Mesendoderm (in vitro differentiated cells): Measurements from ENCODE around the gene MLLT6.

Source experiments
- DNase-seq: peaks from one replicate; pipeline ENCODE4 v3.0.0; 2013
- H2AK5ac ChIP-seq: 2 replicates; pipeline ENCODE4 v1.6.1; 2013; ENCODE audit warnings: low read length, inconsistent platforms
- H2BK120ac ChIP-seq: 2 replicates; pipeline ENCODE4 v1.6.1; 2013; ENCODE audit warnings: low read depth, mild to moderate bottlenecking, low read length, moderate library complexity, mixed read lengths
- H2BK15ac ChIP-seq: replicated peaks from 2 replicates; pipeline ENCODE4 v1.6.1; 2013; ENCODE audit warnings: low read depth, mild to moderate bottlenecking, moderate library complexity
- H2BK5ac ChIP-seq: 2 replicates; pipeline ENCODE4 v1.6.1; 2013; ENCODE audit warnings: low read length, inconsistent platforms
- H3K18ac ChIP-seq: 2 replicates; pipeline ENCODE4 v1.6.1; 2013; ENCODE audit warnings: mild to moderate bottlenecking, low read length, mixed read lengths
- H3K23ac ChIP-seq: one replicate; pipeline ENCODE4 v1.6.1; 2013; ENCODE audit warnings: low read length
- H3K27ac ChIP-seq: 2 replicates; pipeline ENCODE4 v1.5.1; 2013; ENCODE audit warnings: low read depth, mild to moderate bottlenecking, inconsistent platforms, low read length, moderate library complexity
- H3K27me3 ChIP-seq: 2 replicates; pipeline ENCODE4 v1.6.1; 2013; ENCODE audit warnings: low read length, control low read depth, mild to moderate bottlenecking, inconsistent platforms; ENCODE audit not compliant: insufficient read depth, poor library complexity
- H3K36me3 ChIP-seq: 2 replicates; pipeline ENCODE4 v1.6.1; 2013; ENCODE audit warnings: low read length, inconsistent platforms; ENCODE audit not compliant: control insufficient read depth, insufficient read depth
- H3K4ac ChIP-seq: one replicate; pipeline ENCODE4 v1.6.1; 2013; ENCODE audit warnings: low read depth, mild to moderate bottlenecking, low read length, moderate library complexity
- H3K4me1 ChIP-seq: 2 replicates; pipeline ENCODE4 v1.6.1; 2013; ENCODE audit warnings: low read depth, low read length, inconsistent platforms; ENCODE audit not compliant: control insufficient read depth
- H3K4me2 ChIP-seq: 2 replicates; pipeline ENCODE4 v1.6.1; 2013; ENCODE audit warnings: low read length
- H3K4me3 ChIP-seq: 2 replicates; pipeline ENCODE4 v1.5.1; 2013; ENCODE audit warnings: mild to moderate bottlenecking, low read length
- H3K56ac ChIP-seq: one replicate; pipeline ENCODE4 v1.6.1; 2013; ENCODE audit warnings: low read length
- H3K79me1 ChIP-seq: 2 replicates; pipeline ENCODE4 v1.6.1; 2013; ENCODE audit warnings: low read length, inconsistent platforms
- H3K79me2 ChIP-seq: 2 replicates; pipeline ENCODE4 v1.6.1; 2013; ENCODE audit warnings: mild to moderate bottlenecking, low read length; ENCODE audit not compliant: control insufficient read depth, insufficient read depth
- H3K9ac ChIP-seq: 2 replicates; pipeline ENCODE4 v1.6.1; 2013; ENCODE audit warnings: low read length, inconsistent platforms
- H4K5ac ChIP-seq: one replicate; pipeline ENCODE4 v1.6.1; 2013; ENCODE audit warnings: low read length
- H4K8ac ChIP-seq: one replicate; pipeline ENCODE4 v1.6.1; 2013; ENCODE audit warnings: low read depth, mild to moderate bottlenecking, control low read depth, low read length, moderate library complexity
- WGBS: extraction: QIAGEN DNeasy Blood & Tissue Kit; methylation state at CpG from one replicate; pipeline ENCODE4 v1.1.7; 2013; ENCODE audit warnings: low lambda C conversion rate, missing lambda C conversion rate; ENCODE audit not compliant: insufficient coverage; ENCODE audit errors: extremely low coverage; 5-methylcytosine and 5-hydroxymethylcytosine counted together

Gene MLLT6

GRCh38 chr17:38730526-38731379, 25.7 kb downstream of the MLLT6 start:
- DNase-seq = peak; percentile 78
- Histone ChIP-seq H2BK15ac (no peak overlapping the region), H3K18ac (peak overlapping the region; percentile 1), H3K79me2 (no peaks in the 10 kb centered on the region), H3K36me3 (peaks cover 2% of the 10 kb centered on the region), H3K27ac (peak overlapping the region; percentile 60), H2AK5ac (no peak overlapping the region), H3K79me1 (no peaks in the 10 kb centered on the region), H3K4me3 (peak overlapping the region; percentile 76), H3K4me1 (peaks cover 3% of the 10 kb centered on the region), H3K56ac (peak overlapping the region; percentile 97), H2BK5ac (peak overlapping the region; percentile 59), H4K5ac (no peak overlapping the region), H3K27me3 (no peaks in the 10 kb centered on the region), H3K23ac (no peak overlapping the region), H2BK120ac (no peak overlapping the region), H3K9ac (peak overlapping the region; percentile 93), H4K8ac (no peak overlapping the region), H3K4ac (no peak overlapping the region), H3K4me2 (peak overlapping the region; percentile 99)
- WGBS = no CpG with 5 or more reads among the region's 27 CpGs

- H2AK5ac ChIP-seq = no peak overlapping the region
- no peak overlapping the region for H3K18ac ChIP-seq
- no peak overlapping the region for H4K5ac ChIP-seq
- H3K23ac ChIP-seq = no peak overlapping the region
- peaks cover 4% of the 10 kb centered on the region for H3K36me3 ChIP-seq
- peaks cover 3% of the 10 kb centered on the region for H3K4me1 ChIP-seq
- peak overlapping the region; percentile 93 for H3K9ac ChIP-seq
- H3K4me2 ChIP-seq = no peak overlapping the region
- H2BK15ac ChIP-seq = no peak overlapping the region
- no CpG with 5 or more reads among the region's 8 CpGs for WGBS
- no peak overlapping the region for H3K56ac ChIP-seq
- H3K4me3 ChIP-seq = no peak overlapping the region
- no peak overlapping the region for H3K4ac ChIP-seq
- no peak overlapping the region for H2BK5ac ChIP-seq
- no peaks in the 10 kb centered on the region for H3K79me2 ChIP-seq
- H4K8ac ChIP-seq = no peak overlapping the region
- H3K79me1 ChIP-seq = no peaks in the 10 kb centered on the region
- H3K27me3 ChIP-seq = no peaks in the 10 kb centered on the region
- no peak overlapping the region for H3K27ac ChIP-seq
- DNase-seq = no peak
- H2BK120ac ChIP-seq = no peak overlapping the region
Observed at GRCh38 chr17:38731526-38732294, 26.6 kb downstream of the MLLT6 start.

DNA sequence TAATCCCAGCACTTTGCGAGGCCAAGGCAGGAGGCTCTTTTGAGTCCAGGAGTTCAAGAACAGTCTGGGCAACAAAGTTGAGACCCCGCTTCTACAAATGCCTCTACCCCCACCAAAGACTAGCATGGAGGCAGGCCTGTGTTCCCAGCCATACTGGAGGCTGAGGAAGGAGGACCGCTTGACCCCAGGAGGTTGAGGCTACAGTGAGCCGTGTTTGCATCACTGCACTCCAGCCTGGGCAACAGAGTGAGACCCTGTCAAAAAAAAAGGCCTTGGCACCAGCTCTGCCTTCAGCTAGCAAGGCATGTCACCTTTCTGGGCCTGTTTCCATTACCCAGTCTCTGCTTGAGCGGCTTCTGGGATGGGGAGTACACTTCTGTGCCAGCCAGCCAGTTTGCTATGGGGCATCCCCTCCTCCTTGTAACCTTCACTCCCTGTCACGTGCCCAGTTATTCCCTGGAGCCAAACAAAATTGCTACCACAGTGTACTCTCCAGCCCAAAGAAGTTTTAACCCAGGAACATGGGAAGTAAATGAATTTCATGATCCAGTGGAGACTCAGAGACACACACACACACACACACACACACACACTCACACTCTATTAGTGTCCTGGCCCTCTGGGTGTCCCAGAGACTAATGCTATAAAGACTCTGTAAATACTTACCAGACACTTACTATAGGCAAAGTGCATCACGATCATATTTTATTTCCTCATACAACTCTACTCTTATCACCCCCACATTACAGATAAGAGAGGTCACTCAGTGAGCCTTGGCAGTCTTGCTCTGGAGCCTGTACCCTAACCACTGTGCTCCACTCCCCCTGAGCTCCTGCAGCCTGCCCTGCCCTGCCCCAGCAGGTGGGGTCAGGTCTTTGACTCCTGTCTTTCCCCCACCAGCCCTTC, 27.6 kb downstream of the MLLT6 start:
- Histone ChIP-seq H3K27ac (no peak overlapping the region), H3K56ac (no peak overlapping the region), H3K4me1 (peaks cover 3% of the 10 kb centered on the region), H2BK120ac (no peak overlapping the region), H2BK15ac (no peak overlapping the region), H4K5ac (no peak overlapping the region), H2BK5ac (no peak overlapping the region), H3K36me3 (peaks cover 4% of the 10 kb centered on the region), H3K79me1 (no peaks in the 10 kb centered on the region), H3K27me3 (no peaks in the 10 kb centered on the region), H3K79me2 (no peaks in the 10 kb centered on the region), H3K9ac (no peak overlapping the region), H3K23ac (no peak overlapping the region), H2AK5ac (no peak overlapping the region), H3K4ac (no peak overlapping the region), H3K4me2 (no peak overlapping the region), H4K8ac (no peak overlapping the region), H3K18ac (no peak overlapping the region), H3K4me3 (no peak overlapping the region)
- no peak for DNase-seq
- WGBS = no CpG with 5 or more reads among the region's 7 CpGs

GRCh38 chr17:38733282-38733981, 28.4 kb downstream of the MLLT6 start:
- Histone ChIP-seq H3K56ac (no peak overlapping the region), H2BK120ac (no peak overlapping the region), H2BK15ac (no peak overlapping the region), H4K8ac (no peak overlapping the region), H3K27ac (no peak overlapping the region), H2BK5ac (no peak overlapping the region), H3K18ac (no peak overlapping the region), H3K4ac (no peak overlapping the region), H3K9ac (no peak overlapping the region), H3K79me1 (no peaks in the 10 kb centered on the region), H4K5ac (no peak overlapping the region), H2AK5ac (no peak overlapping the region), H3K4me3 (no peak overlapping the region), H3K23ac (no peak overlapping the region), H3K36me3 (peaks cover 9% of the 10 kb centered on the region), H3K4me1 (peaks cover 3% of the 10 kb centered on the region), H3K79me2 (no peaks in the 10 kb centered on the region), H3K27me3 (no peaks in the 10 kb centered on the region), H3K4me2 (no peak overlapping the region)
- DNase-seq = no peak
- WGBS = no CpG with 5 or more reads among the region's 9 CpGs
